ENCODE results near the gene COL4A6. TPM values are rescaled to one million over a fixed set of nuclear protein-coding genes. Genes with fewer than 3 reads are reported as not detected.
A peak's percentile ranks its signal among the peaks of the same experiment; 100 is the strongest.
"Not testable (repeated sequence)": the region's sequence is repeated elsewhere in the genome, so short reads cannot be mapped to it uniquely, and the experiment has no call there.

COL4A6 gene
- total RNA-seq, 1 donor from 2014 or later, result 99.4 TPM

- peak overlapping the region; percentile 97 for H3K27ac Mint-ChIP-seq
- no peaks in the 10 kb centered on the region for H3K9me3 Mint-ChIP-seq
- no peaks in the 10 kb centered on the region for H3K36me3 Mint-ChIP-seq
- no peak overlapping the region for H3K4me3 Mint-ChIP-seq
- no peak for TF ChIP-seq CTCF (IDR thresholded peaks at IDR 0.05; ENCODE audit: unreplicated experiment)
- H3K4me1 Mint-ChIP-seq, result peaks cover 79% of the 10 kb centered on the region
- H3K27me3 Mint-ChIP-seq (ENCODE audit: low read depth), result no peaks in the 10 kb centered on the region
- DNase-seq (ENCODE audit: low spot score in 2 of 2, unreplicated experiment in 2 of 2), result no peak
Observed at GRCh38 chrX:108399418-108400165, 38.6 kb downstream of the COL4A6 start.

DNA sequence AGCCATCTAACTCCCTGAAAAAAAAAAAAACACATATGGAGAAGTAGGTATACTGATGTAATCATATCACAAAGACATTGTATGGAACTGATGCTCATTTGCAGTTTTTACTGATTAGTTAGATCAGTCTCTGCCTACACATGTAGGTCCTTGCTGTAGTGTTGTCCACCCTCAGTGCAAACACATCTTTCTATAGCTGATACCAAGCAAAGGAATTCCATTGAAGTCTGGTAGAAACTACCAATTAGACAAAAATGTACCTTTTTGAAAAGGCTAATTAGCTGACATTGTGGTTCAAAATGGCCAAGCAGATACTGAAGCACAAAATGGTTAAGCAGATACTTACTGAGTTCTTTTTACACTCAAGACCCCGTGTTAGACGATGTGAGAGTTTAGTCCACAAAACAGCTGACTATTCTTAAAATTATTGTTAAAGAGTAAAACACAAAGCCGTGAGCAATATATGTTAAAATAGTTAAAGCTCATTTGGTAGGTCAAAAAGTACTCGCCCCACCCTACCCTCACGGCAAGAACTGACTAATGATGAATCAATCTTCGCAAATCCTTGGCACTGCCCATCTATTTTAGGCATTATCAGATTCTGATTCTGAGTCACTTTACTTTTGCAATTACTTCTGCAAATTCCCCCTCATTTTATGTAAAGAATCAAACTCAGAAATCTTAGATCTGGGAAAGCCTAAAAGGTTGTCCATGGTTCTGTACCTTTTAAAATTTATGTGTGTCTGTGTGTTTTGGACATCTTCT is 40.4 kb downstream of the COL4A6 start:
- DNase-seq (ENCODE audit: low spot score in 2 of 2, unreplicated experiment in 2 of 2), result no peak
- Mint-ChIP-seq H3K4me3 (no peak overlapping the region), H3K27me3 (ENCODE audit: low read depth) (no peaks in the 10 kb centered on the region), H3K9me3 (no peaks in the 10 kb centered on the region), H3K27ac (peak overlapping the region; percentile 97), H3K4me1 (peaks cover 70% of the 10 kb centered on the region), H3K36me3 (peaks cover 2% of the 10 kb centered on the region)
- TF ChIP-seq CTCF (IDR thresholded peaks at IDR 0.05; ENCODE audit: unreplicated experiment), result no peak

GRCh38 chrX:108396986-108397385 is 41.2 kb downstream of the COL4A6 start:
- Mint-ChIP-seq H3K27ac (peak overlapping the region; percentile 97), H3K36me3 (peaks cover 5% of the 10 kb centered on the region), H3K4me3 (no peak overlapping the region), H3K27me3 (ENCODE audit: low read depth) (no peaks in the 10 kb centered on the region), H3K9me3 (no peaks in the 10 kb centered on the region), H3K4me1 (peaks cover 68% of the 10 kb centered on the region)
- no peak for TF ChIP-seq CTCF (IDR thresholded peaks at IDR 0.05; ENCODE audit: unreplicated experiment)
- DNase-seq (ENCODE audit: low spot score in 2 of 2, unreplicated experiment in 2 of 2), result no peak

DNA sequence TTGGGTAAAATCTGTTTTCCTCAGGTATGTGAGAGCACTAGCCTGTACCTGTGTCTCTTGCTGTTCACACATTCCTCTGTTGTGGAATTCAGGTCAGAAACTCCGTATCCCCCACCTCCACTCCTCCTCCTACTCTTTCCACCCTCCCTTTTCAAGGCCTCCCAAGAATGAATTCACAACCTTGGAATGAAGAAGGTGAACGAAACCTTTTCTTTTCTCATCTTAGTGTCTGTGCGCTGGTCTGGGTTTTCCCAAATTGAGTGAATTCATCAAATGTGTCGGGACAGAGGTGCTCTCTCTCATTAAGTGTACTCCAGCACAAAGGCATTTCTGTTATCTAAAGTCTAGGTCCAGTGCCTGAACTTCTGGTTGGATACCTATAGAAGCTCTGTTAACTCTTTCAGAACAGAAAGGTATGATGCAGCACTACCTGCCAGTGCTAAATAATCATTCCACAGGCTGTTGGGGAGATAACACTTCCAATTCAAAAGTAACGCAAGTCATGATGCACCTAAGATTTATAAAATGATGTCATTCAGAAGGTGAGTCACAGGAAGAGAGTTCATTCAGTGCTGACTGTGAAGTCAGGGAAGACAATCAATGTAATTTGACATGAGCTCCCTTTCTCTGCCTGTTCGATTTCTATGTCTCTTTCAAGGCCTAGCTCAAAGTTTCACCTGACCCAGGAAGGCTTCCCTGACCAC is 41.9 kb downstream of the COL4A6 start:
- peak in 1 of 2 experiments; percentile 42 for DNase-seq (ENCODE audit: low spot score in 2 of 2, unreplicated experiment in 2 of 2)
- H3K27me3 Mint-ChIP-seq (ENCODE audit: low read depth), result no peaks in the 10 kb centered on the region
- peaks cover 62% of the 10 kb centered on the region for H3K4me1 Mint-ChIP-seq
- TF ChIP-seq CTCF (IDR thresholded peaks at IDR 0.05; ENCODE audit: unreplicated experiment), result no peak
- peaks cover 5% of the 10 kb centered on the region for H3K36me3 Mint-ChIP-seq
- H3K9me3 Mint-ChIP-seq, result no peaks in the 10 kb centered on the region
- no peak overlapping the region for H3K4me3 Mint-ChIP-seq
- peak overlapping the region; percentile 97 for H3K27ac Mint-ChIP-seq

- Mint-ChIP-seq H3K4me1 (peaks cover 14% of the 10 kb centered on the region), H3K36me3 (peaks cover 47% of the 10 kb centered on the region), H3K9me3 (peaks cover 38% of the 10 kb centered on the region)
- not testable (repeated sequence) for H3K4me3 Mint-ChIP-seq; DNase-seq (ENCODE audit: low spot score in 2 of 2, unreplicated experiment in 2 of 2); H3K27me3 Mint-ChIP-seq (ENCODE audit: low read depth); H3K27ac Mint-ChIP-seq
Observed at GRCh38 chrX:108390976-108391717, 47.1 kb downstream of the COL4A6 start.
